Right lobe of liver (tissue), 6 donors: ENCODE data around the gene ELN. TPM values are rescaled to one million over a fixed set of nuclear protein-coding genes. Genes with fewer than 3 reads are reported as not detected.

Experiments used
- ATAC-seq, 4 donors: fragments of 200-7000 bp; cut with Tn5 transposase; one replicate each; pipeline ENCODE4 v1.9.1; 2020; ENCODE audit warnings: mild to moderate bottlenecking in 4 of 4, moderate library complexity in 4 of 4
- DNase-seq, 3 donors: peaks; one replicate each; pipeline ENCODE4 v3.0.0-alpha.2; 2020
- H3K27ac ChIP-seq, 3 donors: fragments of 200-600 bp; one replicate each; pipeline ENCODE4 v1.8.0; 2022
- H3K27me3 ChIP-seq, 2 donors: fragments of 200-600 bp; one replicate each; pipeline ENCODE4 v1.8.0; 2022
- H3K36me3 ChIP-seq, 4 donors: fragments of 200-600 bp; sonication (generic) in 1 of 4; one replicate each; pipeline versions ENCODE4 v1.5.1 to v1.8.0; 2017 to 2022; ENCODE audit warnings: control low read depth in 1 of 4
- H3K4me1 ChIP-seq, 4 donors: fragments of 200-600 bp; sonication (generic) in 1 of 4; one replicate each; pipeline versions ENCODE4 v1.5.1 to v1.8.0; 2017 to 2022; ENCODE audit warnings: control low read depth in 1 of 4
- H3K4me3 ChIP-seq, 3 donors: fragments of 200-600 bp; one replicate each; pipeline ENCODE4 v1.8.0; 2022
- H3K9me3 ChIP-seq, 4 donors: fragments of 200-600 bp; sonication (generic) in 1 of 4; one replicate each; pipeline versions ENCODE4 v1.5.1 to v1.8.0; 2017 to 2022; ENCODE audit warnings: control low read depth in 1 of 4
- CTCF ChIP-seq, 4 donors: fragments of 200-600 bp in 3 of 4; fragments of 450-650 bp in 1 of 4; IDR thresholded peaks; one replicate each; pipeline versions ENCODE4 v1.5.1 to v1.8.0; 2016 to 2022; ENCODE audit warnings: antibody characterized with exemption in 4 of 4, mild to moderate bottlenecking in 2 of 4
- POLR2A ChIP-seq: fragments of 450-650 bp; IDR thresholded peaks from one replicate; pipeline ENCODE4 v1.6.1; 2017; ENCODE audit warnings: antibody characterized with exemption, mild to moderate bottlenecking
- WGBS: methylation state at CpG from one replicate; pipeline ENCODE4 v1.1.6; 2018; ENCODE audit warnings: low coverage, low lambda C conversion rate; ENCODE audit not compliant: insufficient coverage; ENCODE audit errors: missing lambda C conversion rate; 5-methylcytosine and 5-hydroxymethylcytosine counted together
- intact Hi-C, 2 donors: fragments of 100-400 bp; cut with DNase I; formaldehyde crosslinking; loops; one replicate each; pipeline versions ENCODE4 v1.11.2 to v1.14.1; 2022
- total RNA-seq, 6 experiments: library from RNA; depleted of rRNA in 2 of 6; stranded (reverse); fragments of >200 nt in 2 of 6; fragmentation: NEBNext Ultra II Directional in 3 of 6; extraction: Animal tissue kit (Norgen Biotek cat#: 25700) in 3 of 6; gene quantifications; one replicate each; pipeline versions ENCODE4 v1.1.0 to v1.2.4, GENCODE V29; 2016 to 2023
- donor health status: DM: no; HTN: yes; CAD: no.
- donor health status: DM: no; HTN: no; CAD: no.
- donor health status: DM: no; HTN: no; CAD: no.
- donor health status: DM: no; HTN: yes; CAD: no.
- donor health status: DM: no; HTN: yes; CAD: no.

The ELN gene
- total RNA-seq, 6 experiments from 2014 or later: 3.0 to 11.7 (median 5.3) TPM

GRCh38 chr7:74014931-74015330 is 13.0 kb upstream of the ELN start:
- DNase-seq (no peak), ATAC-seq (no peak)
- H3K9me3 ChIP-seq: no peaks in the 10 kb centered on the region
- intact Hi-C loops: no loop called here
- no peak overlapping the region for H3K4me3 ChIP-seq
- no peak overlapping the region for H3K27ac ChIP-seq
- no peaks in the 10 kb centered on the region for H3K27me3 ChIP-seq
- no peaks in the 10 kb centered on the region for H3K4me1 ChIP-seq
- no peak for TF ChIP-seq CTCF (IDR thresholded peaks at IDR 0.05)
- TF ChIP-seq POLR2A: no peak
- WGBS: 58% methylated on average over 4 of the region's 6 CpGs
- no peaks in the 10 kb centered on the region for H3K36me3 ChIP-seq

GRCh38 chr7:74015670-74016069 is 12.3 kb upstream of the ELN start:
- H3K4me3 ChIP-seq: no peak overlapping the region
- no peak overlapping the region for H3K27ac ChIP-seq
- 90% methylated on average over 2 of the region's 4 CpGs for WGBS

GRCh38 chr7:74017125-74017524 is 10.8 kb upstream of the ELN start:
- ATAC-seq (no peak), DNase-seq (no peak)
- H3K4me3 ChIP-seq: no peak overlapping the region
- intact Hi-C loops: no loop called here
- H3K36me3 ChIP-seq: no peaks in the 10 kb centered on the region
- TF ChIP-seq CTCF (IDR thresholded peaks at IDR 0.05) (no peak), POLR2A (no peak)
- H3K4me1 ChIP-seq: no peaks in the 10 kb centered on the region
- H3K27ac ChIP-seq: no peak overlapping the region
- WGBS: 34% methylated on average over 5 of the region's 6 CpGs
- no peaks in the 10 kb centered on the region for H3K9me3 ChIP-seq
- no peaks in the 10 kb centered on the region for H3K27me3 ChIP-seq

More at GRCh38 chr7:74015670-74016069, 12.3 kb upstream of the ELN start:
- H3K27me3 ChIP-seq: no peaks in the 10 kb centered on the region
- H3K36me3 ChIP-seq: no peaks in the 10 kb centered on the region
- intact Hi-C loops: no loop called here
- TF ChIP-seq CTCF (IDR thresholded peaks at IDR 0.05): no peak
- TF ChIP-seq POLR2A: no peak
- H3K4me1 ChIP-seq: no peaks in the 10 kb centered on the region
- H3K9me3 ChIP-seq: no peaks in the 10 kb centered on the region
- ATAC-seq (no peak), DNase-seq (no peak)

- no peak for TF ChIP-seq POLR2A
- no peak for TF ChIP-seq CTCF (IDR thresholded peaks at IDR 0.05)
- ATAC-seq (no peak), DNase-seq (no peak)
- Histone ChIP-seq H3K27me3 (no peaks in the 10 kb centered on the region), H3K36me3 (no peaks in the 10 kb centered on the region), H3K4me1 (no peaks in the 10 kb centered on the region), H3K27ac (no peak overlapping the region), H3K9me3 (no peaks in the 10 kb centered on the region), H3K4me3 (no peak overlapping the region)
- 73% methylated on average over 7 of the region's 10 CpGs for WGBS
- intact Hi-C loops: no loop called here
These were observed 9.6 kb upstream of the ELN start for GRCh38 chr7:74018246-74018895.
